Common myeloid progenitor, CD34-positive (primary cell): ENCODE data around the gene CCDC32.

Experiments
- CTCF ChIA-PET: fragments of 350-600 bp; sonication (Branson Sonifier 250); formaldehyde crosslinking; loops from one replicate; lab custom pipeline; 2021; ENCODE audit warnings: antibody characterized with exemption; lab: Charles Lee
- POLR2A ChIA-PET: fragments of 350-600 bp; sonication (Branson Sonifier 250); formaldehyde crosslinking; loops from one replicate; lab custom pipeline; 2021; ENCODE audit warnings: antibody characterized with exemption; lab: Charles Lee
- DNase-seq, 3 donors: peaks; one replicate each; pipeline versions ENCODE4 v3.0.0 to v3.0.0-alpha.2; 2013
- H3K27ac ChIP-seq, 2 experiments: 1 replicate in 1 of 2; 2 replicates in 1 of 2; pipeline ENCODE4 v1.7.0; 2013; ENCODE audit warnings: inconsistent platforms in 2 of 2, low read length in 2 of 2, mild to moderate bottlenecking in 2 of 2, low read depth in 1 of 2, moderate library complexity in 1 of 2; ENCODE audit not compliant: severe bottlenecking in 2 of 2, insufficient read depth in 1 of 2, poor library complexity in 1 of 2
- H3K27me3 ChIP-seq, 5 experiments: replicated peaks in 2 of 5; 1 replicate in 3 of 5; 2 replicates in 2 of 5; pipeline versions ENCODE4 v1.6.1 to v1.7.0; 2013; ENCODE audit warnings: low read length in 4 of 5, mild to moderate bottlenecking in 2 of 5, moderate library complexity in 2 of 5, inconsistent platforms in 1 of 5; ENCODE audit not compliant: insufficient read depth in 5 of 5, control insufficient read depth in 4 of 5
- H3K36me3 ChIP-seq, 4 experiments: 1 replicate in 2 of 4; 2 replicates in 2 of 4; pipeline versions ENCODE4 v1.6.1 to v1.7.0; 2013; ENCODE audit warnings: low read length in 3 of 4, control low read depth in 1 of 4, mild to moderate bottlenecking in 1 of 4; ENCODE audit not compliant: control insufficient read depth in 4 of 4, insufficient read depth in 4 of 4
- H3K4me1 ChIP-seq, 4 experiments: 1 replicate in 3 of 4; 2 replicates in 1 of 4; pipeline versions ENCODE4 v1.6.1 to v1.7.1; 2013; ENCODE audit warnings: low read length in 3 of 4, mild to moderate bottlenecking in 3 of 4, control low read depth in 1 of 4, inconsistent platforms in 1 of 4, moderate library complexity in 1 of 4; ENCODE audit not compliant: control insufficient read depth in 4 of 4, insufficient read depth in 4 of 4; ENCODE audit errors: control extremely low read depth in 1 of 4
- H3K4me3 ChIP-seq, 7 experiments: 1 replicate in 4 of 7; 2 replicates in 3 of 7; pipeline versions ENCODE4 v1.5.1 to v1.7.0; 2013; ENCODE audit warnings: mild to moderate bottlenecking in 7 of 7, low read length in 6 of 7, moderate library complexity in 6 of 7, inconsistent platforms in 2 of 7, low read depth in 2 of 7, control low read depth in 1 of 7; ENCODE audit not compliant: insufficient read depth in 4 of 7, control insufficient read depth in 1 of 7; ENCODE audit errors: extremely low read depth in 1 of 7
- H3K9me3 ChIP-seq, 5 experiments: 1 replicate in 4 of 5; 2 replicates in 1 of 5; pipeline versions ENCODE4 v1.6.1 to v1.7.1; 2013; ENCODE audit warnings: low read length in 4 of 5, mild to moderate bottlenecking in 2 of 5, inconsistent platforms in 1 of 5, low read depth in 1 of 5, moderate library complexity in 1 of 5; ENCODE audit not compliant: control insufficient read depth in 4 of 5, insufficient read depth in 2 of 5; ENCODE audit errors: control extremely low read depth in 1 of 5
- WGBS: methylation state at CpG from one replicate; pipeline ENCODE4 v1.1.5; 2013; ENCODE audit not compliant: insufficient coverage; 5-methylcytosine and 5-hydroxymethylcytosine counted together

CCDC32 gene

GRCh38 chr15:40543082-40543481, 21.8 kb downstream of the CCDC32 start:
- CTCF ChIA-PET = interaction anchor here (0.6 kb wide), 1 partner anchor 263 kb away, joined by 3 read pairs; no protein-coding TSS in a partner anchor
- 100% methylated on average over 1 of the region's 3 CpGs for WGBS
- Histone ChIP-seq H3K4me3 (no peak overlapping the region), H3K9me3 (no peaks in the 10 kb centered on the region), H3K27ac (no peak overlapping the region), H3K4me1 (peaks cover 0 to 11% (median 10%) of the 10 kb centered on the region in 4 experiments), H3K27me3 (no peaks in the 10 kb centered on the region), H3K36me3 (peaks cover 0 to 7% (median 3%) of the 10 kb centered on the region in 4 experiments)
- POLR2A ChIA-PET = no interaction called here
- no peak for DNase-seq

GRCh38 chr15:40538976-40539375, 25.9 kb downstream of the CCDC32 start:
- DNase-seq = no peak
- peaks cover 0 to 4% (median 1%) of the 10 kb centered on the region in 4 experiments for H3K36me3 ChIP-seq
- WGBS = 94% methylated on average over 6 of the region's 6 CpGs
- H3K4me3 ChIP-seq = no peak overlapping the region
- H3K9me3 ChIP-seq = no peaks in the 10 kb centered on the region
- H3K4me1 ChIP-seq = peaks cover 0 to 5% (median 5%) of the 10 kb centered on the region in 4 experiments
- POLR2A ChIA-PET = no interaction called here
- CTCF ChIA-PET = interaction anchor here (0.9 to 1.3 kb wide), 2 partner anchors 10 to 19 kb away, joined by 3 to 5 read pairs; no protein-coding TSS in a partner anchor
- no peaks in the 10 kb centered on the region for H3K27me3 ChIP-seq
- H3K27ac ChIP-seq = no peak overlapping the region

GRCh38 chr15:40536501-40536900, 28.3 kb downstream of the CCDC32 start:
- DNase-seq = no peak
- Histone ChIP-seq H3K27ac (no peak overlapping the region), H3K4me3 (no peak overlapping the region), H3K9me3 (no peaks in the 10 kb centered on the region), H3K27me3 (no peaks in the 10 kb centered on the region), H3K36me3 (peaks cover 0 to 4% (median 1%) of the 10 kb centered on the region in 4 experiments), H3K4me1 (no peaks in the 10 kb centered on the region)
- WGBS = 91% methylated on average over 5 of the region's 5 CpGs
- POLR2A ChIA-PET = no interaction called here
- CTCF ChIA-PET = interaction anchor here (1.1 kb wide), 1 partner anchor 22 kb away, joined by 3 read pairs; no protein-coding TSS in a partner anchor

- ChIA-PET POLR2A (no interaction called here), CTCF (no interaction called here)
- H3K27ac ChIP-seq = no peak overlapping the region
- H3K4me1 ChIP-seq = no peaks in the 10 kb centered on the region
- 84% methylated on average over 4 of the region's 5 CpGs for WGBS
- peaks cover 0 to 4% (median 0%) of the 10 kb centered on the region in 4 experiments for H3K36me3 ChIP-seq
- no peak overlapping the region for H3K4me3 ChIP-seq
- DNase-seq = no peak
- H3K27me3 ChIP-seq = no peaks in the 10 kb centered on the region
- H3K9me3 ChIP-seq = no peaks in the 10 kb centered on the region
These were observed 30.5 kb downstream of the CCDC32 start for GRCh38 chr15:40534371-40534770.

GRCh38 chr15:40533763-40534364, 31.0 kb downstream of the CCDC32 start:
- no peak overlapping the region for H3K27ac ChIP-seq
- no peaks in the 10 kb centered on the region for H3K4me1 ChIP-seq
- H3K36me3 ChIP-seq = peaks cover 0 to 4% (median 0%) of the 10 kb centered on the region in 4 experiments
- 100% methylated on average over 2 of the region's 4 CpGs for WGBS
- H3K9me3 ChIP-seq = no peaks in the 10 kb centered on the region
- no peaks in the 10 kb centered on the region for H3K27me3 ChIP-seq
- ChIA-PET CTCF (no interaction called here), POLR2A (no interaction called here)
- H3K4me3 ChIP-seq = no peak overlapping the region
- no peak for DNase-seq

GRCh38 chr15:40528801-40529200, 36.0 kb downstream of the CCDC32 start:
- no peaks in the 10 kb centered on the region for H3K27me3 ChIP-seq
- H3K27ac ChIP-seq = no peak overlapping the region
- no peaks in the 10 kb centered on the region for H3K36me3 ChIP-seq
- DNase-seq = no peak
- CTCF ChIA-PET = no interaction called here
- H3K4me1 ChIP-seq = no peaks in the 10 kb centered on the region
- 97% methylated on average over 6 of the region's 6 CpGs for WGBS
- POLR2A ChIA-PET = no interaction called here
- H3K4me3 ChIP-seq = no peak overlapping the region
- no peaks in the 10 kb centered on the region for H3K9me3 ChIP-seq

GRCh38 chr15:40525855-40526254, 39.0 kb downstream of the CCDC32 start:
- DNase-seq = no peak
- CTCF ChIA-PET = interaction anchor here (1.6 kb wide), 1 partner anchor 26 kb away, joined by 4 read pairs; no protein-coding TSS in a partner anchor
- Histone ChIP-seq H3K27ac (no peak overlapping the region), H3K27me3 (no peaks in the 10 kb centered on the region), H3K36me3 (no peaks in the 10 kb centered on the region), H3K4me3 (no peak overlapping the region), H3K4me1 (no peaks in the 10 kb centered on the region), H3K9me3 (no peaks in the 10 kb centered on the region)
- WGBS = 100% methylated on average over 3 of the region's 3 CpGs
- POLR2A ChIA-PET = no interaction called here
